ENCODE results near the gene NHERF1.
A peak's percentile ranks its signal among the peaks of the same experiment; 100 is the strongest.

The NHERF1 gene

GRCh38 chr17:74768069-74768762, 19.8 kb downstream of the NHERF1 start:
- no peak for DNase-seq (ENCODE audit: low read depth)

- no peak for DNase-seq (ENCODE audit: low read depth)
These were observed 20.3 kb downstream of the NHERF1 start for GRCh38 chr17:74768763-74769114.

GRCh38 chr17:74769266-74769855, 20.9 kb downstream of the NHERF1 start:
- DNase-seq (ENCODE audit: low read depth) = no peak

- no peak for DNase-seq (ENCODE audit: low read depth)
These were observed 21.5 kb downstream of the NHERF1 start for GRCh38 chr17:74769856-74770497.

GRCh38 chr17:74770498-74771318, 22.3 kb downstream of the NHERF1 start:
- peak; percentile 66 for DNase-seq (ENCODE audit: low read depth)

- no peak for DNase-seq (ENCODE audit: low read depth)
These were observed 23.0 kb downstream of the NHERF1 start for GRCh38 chr17:74771319-74771914.

GRCh38 chr17:74772053-74772452, 23.6 kb downstream of the NHERF1 start:
- DNase-seq (ENCODE audit: low read depth) = no peak

- no peak for DNase-seq (ENCODE audit: low read depth)
These were observed 25.0 kb downstream of the NHERF1 start for GRCh38 chr17:74773414-74773813.

- DNase-seq (ENCODE audit: low read depth) = no peak
These were observed 25.5 kb downstream of the NHERF1 start for GRCh38 chr17:74773871-74774286.

GRCh38 chr17:74775409-74776043, 27.1 kb downstream of the NHERF1 start:
- DNase-seq (ENCODE audit: low read depth) = no peak

- DNase-seq (ENCODE audit: low read depth) = peak; percentile 100
These were observed 27.9 kb downstream of the NHERF1 start, which contains the start of gene NAT9 for GRCh38 chr17:74776044-74776962. Gene NAT9, minus strand, starts transcription at chr17:74776345. Its CDS starts 647 bp downstream, at chr17:74775698.

- no peak for DNase-seq (ENCODE audit: low read depth)
These were observed 28.6 kb downstream of the NHERF1 start for GRCh38 chr17:74776990-74777389.

- DNase-seq (ENCODE audit: low read depth) = no peak
These were observed 29.6 kb downstream of the NHERF1 start for GRCh38 chr17:74777901-74778515.

- no peak for DNase-seq (ENCODE audit: low read depth)
These were observed 30.5 kb downstream of the NHERF1 start for GRCh38 chr17:74778960-74779359.

GRCh38 chr17:74779501-74779900, 31.1 kb downstream of the NHERF1 start:
- DNase-seq (ENCODE audit: low read depth) = no peak

- peak; percentile 58 for DNase-seq (ENCODE audit: low read depth)
These were observed 31.5 kb downstream of the NHERF1 start for GRCh38 chr17:74779948-74780400.

GRCh38 chr17:74780443-74781238, 32.2 kb downstream of the NHERF1 start:
- no peak for DNase-seq (ENCODE audit: low read depth)

- no peak for DNase-seq (ENCODE audit: low read depth)
These were observed 34.1 kb downstream of the NHERF1 start for GRCh38 chr17:74782571-74782970.

Data from activated T-helper 1 cell treated with Interleukin-2 at 50 U/mL for 16 hours (primary cell).